ENCODE measurements around the gene RRAD.
A peak's percentile ranks its signal among the peaks of the same experiment; 100 is the strongest.

Gene RRAD

GRCh38 chr16:66880288-66881013 is 44.9 kb downstream of the RRAD start, which contains the start of gene PDP2:
TSS of gene PDP2 (plus strand) at chr16:66880515. CDS start at chr16:66884285, 3,770 bp downstream.
- DNase-seq (ENCODE audit: low spot score), result peak; percentile 83

GRCh38 chr16:66878067-66878466 is 47.3 kb downstream of the RRAD start:
- DNase-seq (ENCODE audit: low spot score), result no peak

- no peak for DNase-seq (ENCODE audit: low spot score)
Observed at GRCh38 chr16:66874079-66874775, 51.1 kb downstream of the RRAD start.

GRCh38 chr16:66873685-66874055 is 51.7 kb downstream of the RRAD start:
- DNase-seq (ENCODE audit: low spot score), result no peak

GRCh38 chr16:66872943-66873684 is 52.2 kb downstream of the RRAD start:
- peak; percentile 61 for DNase-seq (ENCODE audit: low spot score)

- DNase-seq (ENCODE audit: low spot score), result no peak
Observed at GRCh38 chr16:66872559-66872942, 52.8 kb downstream of the RRAD start.

GRCh38 chr16:66871840-66872239 is 53.5 kb downstream of the RRAD start:
- DNase-seq (ENCODE audit: low spot score), result no peak

Data from HuH-7.5 (cell line).